SK-N-SH (cell line): Measurements from ENCODE around the gene RBMX2. TPM values are rescaled to one million over a fixed set of nuclear protein-coding genes. Genes with fewer than 3 reads are reported as not detected.

ENCODE experiments used
- CTCF ChIA-PET: fragments of 300-600, 350-600 bp; formaldehyde crosslinking; extraction: SDS; loops from one replicate; lab custom pipeline; 2021; lab: Yijun Ruan, JAX
- POLR2A ChIA-PET: fragments of 350-600 bp; sonication (Branson Sonifier 250); formaldehyde crosslinking; extraction: SDS; loops from one replicate; lab custom pipeline; 2020; ENCODE audit warnings: antibody characterized with exemption, inconsistent platforms; lab: Yijun Ruan, JAX
- DNase-seq: peaks from one replicate; pipeline ENCODE4 v3.0.0; 2012
- H2AFZ ChIP-seq: fragments of 200-600 bp; sonication (generic); 2 replicates; pipeline ENCODE4 v1.8.1; 2016; ENCODE audit warnings: antibody characterized with exemption, mild to moderate bottlenecking, low read depth
- H3F3A ChIP-seq: fragments of 200-600 bp; sonication (generic); replicated peaks from 2 replicates; pipeline ENCODE3; 2016; ENCODE audit warnings: antibody characterized with exemption, mild to moderate bottlenecking; ENCODE audit not compliant: insufficient read depth
- H3K27ac ChIP-seq, 2 experiments: fragments of 200-500 bp in 1 of 2; fragments of 200-600 bp in 1 of 2; sonication (Bioruptor generic) in 1 of 2; sonication (generic), shearing (Covaris generic) in 1 of 2; 2 replicates each; pipeline versions ENCODE4 v1.5.1 to v1.6.1; 2014 to 2016; ENCODE audit warnings: low read depth in 2 of 2, inconsistent platforms in 1 of 2, low read length in 1 of 2, mild to moderate bottlenecking in 1 of 2, mixed read lengths in 1 of 2
- H3K27me3 ChIP-seq: fragments of 200-600 bp; sonication (generic), shearing (Covaris generic); 2 replicates; pipeline ENCODE4 v1.6.1; 2016; ENCODE audit warnings: mixed run types; ENCODE audit not compliant: insufficient read depth
- H3K36me3 ChIP-seq, 2 experiments: fragments of 200-500 bp in 1 of 2; fragments of 200-600 bp in 1 of 2; sonication (Bioruptor generic) in 1 of 2; sonication (generic) in 1 of 2; replicated peaks in 1 of 2; 2 replicates each; pipeline versions ENCODE3 to v1.5.1; 2014 to 2016; ENCODE audit warnings: low read length in 1 of 2, mild to moderate bottlenecking in 1 of 2; ENCODE audit not compliant: insufficient read depth in 2 of 2, control insufficient read depth in 1 of 2
- H3K4me1 ChIP-seq, 2 experiments: fragments of 200-500 bp in 1 of 2; fragments of 200-600 bp in 1 of 2; sonication (Bioruptor generic) in 1 of 2; sonication (generic), shearing (Covaris generic) in 1 of 2; 2 replicates each; pipeline versions ENCODE4 v1.5.1 to v1.6.1; 2014 to 2016; ENCODE audit warnings: low read depth in 1 of 2, low read length in 1 of 2, mixed run types in 1 of 2; ENCODE audit not compliant: insufficient read depth in 2 of 2, control insufficient read depth in 1 of 2
- H3K4me2 ChIP-seq: fragments of 200-600 bp; sonication (generic), shearing (Covaris generic); 2 replicates; pipeline ENCODE4 v1.6.1; 2017; ENCODE audit warnings: mixed run types
- H3K4me3 ChIP-seq, 2 experiments: fragments of 200-500 bp in 1 of 2; fragments of 200-600 bp in 1 of 2; sonication (Bioruptor generic) in 1 of 2; sonication (generic), shearing (Covaris generic) in 1 of 2; 2 replicates each; pipeline versions ENCODE4 v1.5.1 to v1.8.1; 2014 to 2016; ENCODE audit warnings: low read depth in 2 of 2, inconsistent platforms in 1 of 2, low read length in 1 of 2, mild to moderate bottlenecking in 1 of 2, mixed read lengths in 1 of 2, moderate library complexity in 1 of 2
- H3K79me2 ChIP-seq: fragments of 200-600 bp; sonication (generic); 2 replicates; pipeline ENCODE4 v1.8.1; 2017; ENCODE audit warnings: mild to moderate bottlenecking; ENCODE audit not compliant: insufficient read depth
- H3K9ac ChIP-seq: fragments of 200-600 bp; sonication (generic); 2 replicates; pipeline ENCODE4 v1.6.1; 2017; ENCODE audit warnings: mixed run types
- H3K9me2 ChIP-seq: fragments of 200-600 bp; sonication (generic); 2 replicates; pipeline ENCODE4 v1.6.1; 2017; ENCODE audit warnings: mixed run types
- H3K9me3 ChIP-seq: fragments of 200-600 bp; sonication (generic); 2 replicates; pipeline ENCODE4 v1.6.1; 2017; ENCODE audit warnings: mixed run types, mild to moderate bottlenecking, moderate library complexity
- H4K20me1 ChIP-seq: fragments of 200-600 bp; sonication (generic); 2 replicates; pipeline ENCODE4 v1.6.1; 2017; ENCODE audit warnings: mild to moderate bottlenecking, mixed run types; ENCODE audit not compliant: insufficient read depth
- ELF1 ChIP-seq: IDR thresholded peaks from 2 replicates; pipeline ENCODE4 v1.4.0; 2012
- FOSL2 ChIP-seq: IDR thresholded peaks from 2 replicates; pipeline ENCODE4 v1.4.0; 2012; ENCODE audit warnings: low read depth, mild to moderate bottlenecking, moderate library complexity, borderline replicate concordance
- FOXJ3 ChIP-seq: sonication (generic); formaldehyde crosslinking; IDR thresholded peaks from 2 replicates; pipeline ENCODE4 v1.5.1; 2020; ENCODE audit warnings: mild to moderate bottlenecking, missing genetic modification reagents
- FOXM1 ChIP-seq: IDR thresholded peaks from 2 replicates; pipeline ENCODE4 v1.4.0; 2012; ENCODE audit warnings: low read depth, mild to moderate bottlenecking
- JUND ChIP-seq: IDR thresholded peaks from 2 replicates; pipeline ENCODE4 v1.4.0; 2012
- MEF2A ChIP-seq: IDR thresholded peaks from 2 replicates; pipeline ENCODE4 v1.4.0; 2012; ENCODE audit warnings: low read depth, borderline replicate concordance
- MXI1 ChIP-seq: IDR thresholded peaks from 2 replicates; pipeline ENCODE4 v1.6.1; 2012; ENCODE audit warnings: mild to moderate bottlenecking, low read depth, low read length, improper control_type of control experiment
- RCOR1 ChIP-seq: fragments of 150-350 bp; IDR thresholded peaks from 2 replicates; pipeline ENCODE4 v1.6.1; 2017; ENCODE audit warnings: antibody characterized with exemption, low read length
- RXRA ChIP-seq: IDR thresholded peaks from 2 replicates; pipeline ENCODE4 v1.4.0; 2012; ENCODE audit warnings: low read depth, mild to moderate bottlenecking, borderline replicate concordance
- SMC3 ChIP-seq: IDR thresholded peaks from 2 replicates; pipeline ENCODE4 v1.6.1; 2012; ENCODE audit warnings: low read depth, low read length, improper control_type of control experiment
- TCF12 ChIP-seq: IDR thresholded peaks from 2 replicates; pipeline ENCODE4 v1.4.0; 2012
- WGBS: methylation state at CpG from one replicate; pipeline ENCODE4 v1.1.6; 2017; ENCODE audit warnings: low lambda C conversion rate; 5-methylcytosine and 5-hydroxymethylcytosine counted together
- polyA plus RNA-seq, 3 experiments: library from polyadenylated mRNA; depleted of rRNA; stranded (reverse); fragments of >200 nt; gene quantifications; 2 replicates each; pipeline ENCODE4 v1.2.3, GENCODE V29; 2012
- TF ChIP-seq, protein P1 (sequence below): IDR thresholded peaks from 2 replicates; pipeline ENCODE4 v1.4.0; 2012; ENCODE audit warnings: low read depth
- TF ChIP-seq, protein P2 (sequence below): fragments of 150-350 bp; IDR thresholded peaks from 2 replicates; pipeline ENCODE4 v1.6.1; 2016; ENCODE audit warnings: mild to moderate bottlenecking, low read depth, low read length
- TF ChIP-seq, protein P3 (sequence below): fragments of 150-350 bp; IDR thresholded peaks from 2 replicates; pipeline ENCODE4 v1.6.1; 2017; ENCODE audit warnings: antibody characterized with exemption, low read length, low read depth, borderline replicate concordance

RBMX2 gene
- polyA plus RNA-seq, 1 of the 3 experiments (the other 2 are of a cell fraction): 22.7 TPM

DNA sequence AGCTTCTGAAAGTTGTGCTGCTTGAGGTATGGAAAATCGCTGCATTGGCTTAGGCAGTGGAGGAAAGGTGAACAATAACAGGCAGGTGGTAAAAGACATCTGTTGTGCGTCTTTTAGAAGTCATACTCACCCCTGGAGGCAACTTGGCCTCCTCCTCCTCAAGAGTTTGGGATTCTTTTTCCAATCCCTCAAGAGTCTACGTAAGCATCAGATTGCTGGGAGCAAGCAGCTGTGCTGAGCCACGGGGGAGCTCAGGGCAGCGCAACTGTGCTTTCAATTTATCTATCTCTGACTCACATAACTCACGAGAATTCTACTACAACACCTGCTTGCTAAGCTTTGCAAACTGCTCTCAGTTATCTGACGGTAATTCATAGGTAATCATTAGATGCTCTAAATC lies 6.4 kb upstream of the RBMX2 start:
- Histone ChIP-seq H3K79me2 (no peaks in the 10 kb centered on the region), H3K4me1 (no peaks in the 10 kb centered on the region), H3K27ac (no peak overlapping the region), H3K9me2 (no peaks in the 10 kb centered on the region), H3K4me3 (no peak overlapping the region), H3K9ac (no peak overlapping the region), H3K36me3 (no peaks in the 10 kb centered on the region), H3K4me2 (no peak overlapping the region), H3F3A (no peaks in the 10 kb centered on the region), H4K20me1 (no peaks in the 10 kb centered on the region), H2AFZ (no peak overlapping the region), H3K27me3 (peaks cover 8% of the 10 kb centered on the region; the same call in 1 of the 2 replicates), H3K9me3 (no peaks in the 10 kb centered on the region)
- no peak for DNase-seq
- CTCF ChIA-PET: interaction anchor here (1.7 to 7.7 kb wide), 3 partner anchors 65 to 519 kb away, joined by 4 to 82 read pairs (median 14); no protein-coding TSS in a partner anchor
- TF ChIP-seq FOXJ3 (CRISPR knock-in tag): no peak
- 19% methylated on average over 6 of the region's 7 CpGs for WGBS
- POLR2A ChIA-PET: no interaction called here

DNA sequence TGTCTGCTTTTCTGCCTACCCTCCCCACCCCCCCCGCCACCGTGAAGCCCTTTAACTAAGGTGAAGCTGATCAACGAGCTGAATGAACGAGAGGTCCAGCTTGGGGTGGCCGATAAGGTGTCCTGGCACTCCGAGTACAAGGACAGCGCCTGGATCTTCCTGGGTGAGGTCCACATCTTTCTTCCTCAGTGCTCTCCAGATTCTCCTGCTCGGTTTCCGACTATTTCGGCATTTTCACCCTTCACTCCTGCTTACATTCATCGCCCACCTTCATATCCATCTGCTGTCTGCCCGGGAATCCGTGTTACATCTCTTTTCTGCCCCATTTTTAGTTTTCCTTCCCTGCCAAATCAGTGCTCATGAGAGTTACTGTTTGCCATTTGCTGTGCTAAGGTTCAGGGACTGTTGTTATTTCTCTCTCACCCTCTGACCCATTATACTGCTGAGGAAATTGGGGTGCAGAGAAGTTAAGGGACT lies 459 bp downstream of the RBMX2 start:
- peak overlapping the region; percentile 85 for H2AFZ ChIP-seq

DNA sequence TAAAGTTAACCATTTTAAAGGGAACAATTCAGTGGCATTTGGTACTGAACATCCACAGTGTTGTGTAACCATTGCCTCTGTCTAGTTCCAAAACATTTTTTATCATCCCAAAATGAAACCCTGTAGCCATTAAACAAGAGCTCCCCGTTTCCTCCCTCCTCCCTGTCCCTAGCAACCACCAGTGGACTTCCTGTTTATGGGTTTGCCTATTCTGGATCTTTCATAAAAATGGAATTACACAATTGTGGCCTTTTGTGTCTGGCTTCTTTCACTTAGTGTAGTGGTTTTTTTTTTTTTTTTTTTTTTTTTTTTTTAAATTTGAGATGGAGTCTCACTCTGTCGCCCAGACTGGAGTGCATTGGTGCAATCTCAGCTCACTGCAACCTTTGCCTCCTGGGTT lies 11.6 kb downstream of the RBMX2 start:
- Histone ChIP-seq H3F3A (no peaks in the 10 kb centered on the region), H4K20me1 (no peaks in the 10 kb centered on the region), H2AFZ (no peak overlapping the region), H3K4me1 (no peaks in the 10 kb centered on the region), H3K79me2 (no peaks in the 10 kb centered on the region), H3K36me3 (peaks cover 16 to 52% of the 10 kb centered on the region in 2 experiments), H3K4me2 (no peak overlapping the region), H3K27me3 (no peaks in the 10 kb centered on the region), H3K4me3 (no peak overlapping the region), H3K9ac (no peak overlapping the region), H3K27ac (no peak overlapping the region), H3K9me3 (no peaks in the 10 kb centered on the region), H3K9me2 (no peaks in the 10 kb centered on the region)
- ChIA-PET CTCF (interaction anchor here (1.2 to 1.7 kb wide), 3 partner anchors 10 to 162 kb away, joined by 3 to 4 read pairs (median 3); no protein-coding TSS in a partner anchor), POLR2A (no interaction called here)
- 100% methylated on average over 2 of the region's 2 CpGs for WGBS
- no peak for DNase-seq
- TF ChIP-seq, protein P1, sequence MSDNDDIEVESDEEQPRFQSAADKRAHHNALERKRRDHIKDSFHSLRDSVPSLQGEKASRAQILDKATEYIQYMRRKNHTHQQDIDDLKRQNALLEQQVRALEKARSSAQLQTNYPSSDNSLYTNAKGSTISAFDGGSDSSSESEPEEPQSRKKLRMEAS: no peak
- TF ChIP-seq RXRA (no peak), ELF1 (no peak), JUND (no peak), MEF2A (no peak), MXI1 (no peak), TCF12 (no peak)
- TF ChIP-seq, protein P2, sequence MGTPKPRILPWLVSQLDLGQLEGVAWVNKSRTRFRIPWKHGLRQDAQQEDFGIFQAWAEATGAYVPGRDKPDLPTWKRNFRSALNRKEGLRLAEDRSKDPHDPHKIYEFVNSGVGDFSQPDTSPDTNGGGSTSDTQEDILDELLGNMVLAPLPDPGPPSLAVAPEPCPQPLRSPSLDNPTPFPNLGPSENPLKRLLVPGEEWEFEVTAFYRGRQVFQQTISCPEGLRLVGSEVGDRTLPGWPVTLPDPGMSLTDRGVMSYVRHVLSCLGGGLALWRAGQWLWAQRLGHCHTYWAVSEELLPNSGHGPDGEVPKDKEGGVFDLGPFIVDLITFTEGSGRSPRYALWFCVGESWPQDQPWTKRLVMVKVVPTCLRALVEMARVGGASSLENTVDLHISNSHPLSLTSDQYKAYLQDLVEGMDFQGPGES: no peak

More for the DNA sequence above, 459 bp downstream of the RBMX2 start:
- H3K9me2 ChIP-seq: no peaks in the 10 kb centered on the region
- H4K20me1 ChIP-seq: no peaks in the 10 kb centered on the region
- H3K36me3 ChIP-seq: peaks cover 10 to 16% of the 10 kb centered on the region in 2 experiments
- peak overlapping the region; percentile 93 for H3K4me2 ChIP-seq
- H3K9me3 ChIP-seq: no peaks in the 10 kb centered on the region
- WGBS: 2% methylated on average over 9 of the region's 13 CpGs
- POLR2A ChIA-PET: no interaction called here
- TF ChIP-seq FOXM1 (no peak), FOSL2 (no peak), RCOR1 (no peak), SMC3 (no peak)
- TF ChIP-seq, protein P2: no peak
- TF ChIP-seq, protein P3, sequence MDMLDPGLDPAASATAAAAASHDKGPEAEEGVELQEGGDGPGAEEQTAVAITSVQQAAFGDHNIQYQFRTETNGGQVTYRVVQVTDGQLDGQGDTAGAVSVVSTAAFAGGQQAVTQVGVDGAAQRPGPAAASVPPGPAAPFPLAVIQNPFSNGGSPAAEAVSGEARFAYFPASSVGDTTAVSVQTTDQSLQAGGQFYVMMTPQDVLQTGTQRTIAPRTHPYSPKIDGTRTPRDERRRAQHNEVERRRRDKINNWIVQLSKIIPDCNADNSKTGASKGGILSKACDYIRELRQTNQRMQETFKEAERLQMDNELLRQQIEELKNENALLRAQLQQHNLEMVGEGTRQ: no peak
- H3K27me3 ChIP-seq: no peaks in the 10 kb centered on the region
- no peak for DNase-seq
- peak overlapping the region; percentile 73 to 81 for H3K4me3 ChIP-seq
- peaks cover 23% of the 10 kb centered on the region for H3K79me2 ChIP-seq
- no peak overlapping the region; a peak in 1 of 4 replicates for H3K27ac ChIP-seq
- peak overlapping the region; percentile 54 for H3K9ac ChIP-seq
- CTCF ChIA-PET: interaction anchor here (1.3 to 1.7 kb wide), 3 partner anchors 8 to 514 kb away, joined by 3 to 5 read pairs (median 5); no protein-coding TSS in a partner anchor
- peaks cover 0 to 11% of the 10 kb centered on the region in 2 experiments; a peak in 2 of 4 replicates for H3K4me1 ChIP-seq
- no peaks in the 10 kb centered on the region for H3F3A ChIP-seq
